GM19023 (cell line): Measurements from ENCODE around the gene PAFAH1B2.
"Not testable (repeated sequence)": the region's sequence is repeated elsewhere in the genome, so short reads cannot be mapped to it uniquely, and the experiment has no call there.

Experiments
- ATAC-seq: cut with Tn5 transposase; IDR thresholded peaks from one replicate; pipeline ENCODE4 v1.9.1; 2021; ENCODE audit warnings: mild to moderate bottlenecking, moderate library complexity; ENCODE audit not compliant: unreplicated experiment

Gene PAFAH1B2, protein sequence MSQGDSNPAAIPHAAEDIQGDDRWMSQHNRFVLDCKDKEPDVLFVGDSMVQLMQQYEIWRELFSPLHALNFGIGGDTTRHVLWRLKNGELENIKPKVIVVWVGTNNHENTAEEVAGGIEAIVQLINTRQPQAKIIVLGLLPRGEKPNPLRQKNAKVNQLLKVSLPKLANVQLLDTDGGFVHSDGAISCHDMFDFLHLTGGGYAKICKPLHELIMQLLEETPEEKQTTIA

GRCh38 chr11:117143871-117144476, at the start of gene PAFAH1B2:
Gene PAFAH1B2 (plus strand): TSS chr11:117144287. CDS start chr11:117152448, 8,161 bp downstream.
- peak; percentile 97 for ATAC-seq

DNA sequence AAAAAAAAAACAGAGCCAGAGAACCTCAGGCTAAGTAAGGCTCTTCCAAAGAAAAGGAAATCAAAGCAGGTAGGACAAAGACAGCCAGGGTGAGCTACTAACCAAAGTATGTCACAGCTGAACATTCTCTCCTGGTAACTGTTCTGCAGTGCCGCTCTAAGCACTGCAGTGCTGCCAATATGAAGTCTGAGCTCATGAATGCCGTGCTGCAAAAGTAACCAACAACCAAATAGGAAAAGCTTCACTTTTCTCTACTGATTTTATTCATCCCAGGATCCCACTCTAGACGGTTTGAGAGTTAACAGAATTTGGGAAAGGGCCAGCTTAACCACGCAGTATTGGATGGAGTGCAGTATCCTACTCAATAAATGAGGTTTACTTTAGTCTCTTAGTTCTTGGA, 49.3 kb upstream of the PAFAH1B2 start:
- no peak for ATAC-seq

DNA sequence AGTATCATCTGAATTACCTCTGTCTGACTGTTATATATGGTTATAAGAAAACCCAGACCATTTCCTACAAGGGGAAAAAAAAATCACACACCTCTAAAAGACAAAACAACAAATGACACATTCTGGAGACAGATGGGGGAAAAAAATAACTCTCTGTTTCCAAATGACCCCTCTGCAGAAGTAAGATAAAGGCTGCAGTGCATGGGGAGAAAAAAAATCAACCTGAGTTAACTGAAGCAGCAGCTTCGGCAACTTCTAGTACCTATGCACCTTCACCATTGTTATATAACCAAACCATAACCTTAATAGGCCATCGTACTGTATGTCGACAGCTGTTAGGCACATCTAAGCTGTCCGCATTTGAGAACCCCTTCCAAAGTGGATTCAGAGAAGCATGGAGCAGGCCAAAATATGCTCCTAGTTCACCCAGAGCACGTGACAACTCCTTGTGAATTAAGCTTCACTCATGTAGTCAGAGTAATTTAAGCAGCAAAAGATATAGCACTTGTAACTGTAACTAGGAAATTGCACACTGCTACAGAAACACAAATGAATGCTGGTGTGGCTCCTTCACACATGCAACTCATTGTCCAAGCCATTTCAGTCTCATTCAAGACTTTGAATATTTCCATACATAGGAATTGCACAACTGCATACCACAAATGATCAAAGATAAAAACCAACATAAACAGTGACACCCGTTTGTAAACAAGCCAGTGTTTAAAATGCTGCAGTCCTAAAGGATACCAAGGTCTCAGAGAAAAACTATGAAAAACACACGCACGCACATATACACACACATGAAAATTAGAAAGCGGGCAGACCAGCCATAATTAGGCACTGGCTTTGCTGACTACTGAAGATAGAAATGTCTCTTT, 48.6 kb upstream of the PAFAH1B2 start:
- ATAC-seq: no peak

DNA sequence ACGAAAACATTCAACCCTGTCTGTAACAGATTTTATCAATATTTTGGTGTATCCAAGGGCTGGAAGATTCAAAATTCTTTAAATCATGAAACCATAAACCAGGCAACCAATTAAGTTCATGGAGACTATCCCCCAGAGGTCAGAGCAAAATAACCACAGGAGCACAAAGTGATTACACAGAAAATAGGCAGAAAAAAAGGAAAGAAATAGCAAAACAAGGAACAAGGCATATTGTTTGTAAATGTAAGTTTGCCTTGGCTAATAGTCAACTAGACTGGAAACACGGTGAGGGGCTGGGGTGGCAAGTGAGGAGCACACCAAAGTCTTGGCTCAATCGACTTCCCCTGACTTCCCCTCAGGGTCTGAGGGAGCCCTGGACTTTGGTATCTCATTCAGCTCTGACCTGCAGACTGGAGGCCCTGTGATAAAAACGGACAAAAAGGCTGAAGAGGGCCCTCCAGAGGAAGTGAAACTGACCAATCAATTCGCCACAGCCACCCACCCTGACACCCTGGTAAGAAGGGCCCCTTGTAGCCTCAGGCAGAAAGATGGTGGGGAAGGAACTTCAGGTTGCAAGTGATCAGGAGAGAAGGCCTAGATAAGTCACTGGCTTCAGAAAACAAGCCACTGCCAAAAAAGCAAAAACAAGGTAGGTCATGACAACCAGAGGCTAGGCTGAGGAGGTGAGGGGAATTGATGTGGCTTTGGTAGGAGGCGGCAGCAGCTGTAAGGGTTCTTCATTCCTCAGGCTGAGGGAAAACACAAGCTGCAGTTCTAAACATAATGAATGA, 47.7 kb upstream of the PAFAH1B2 start:
- ATAC-seq: peak; percentile 33

DNA sequence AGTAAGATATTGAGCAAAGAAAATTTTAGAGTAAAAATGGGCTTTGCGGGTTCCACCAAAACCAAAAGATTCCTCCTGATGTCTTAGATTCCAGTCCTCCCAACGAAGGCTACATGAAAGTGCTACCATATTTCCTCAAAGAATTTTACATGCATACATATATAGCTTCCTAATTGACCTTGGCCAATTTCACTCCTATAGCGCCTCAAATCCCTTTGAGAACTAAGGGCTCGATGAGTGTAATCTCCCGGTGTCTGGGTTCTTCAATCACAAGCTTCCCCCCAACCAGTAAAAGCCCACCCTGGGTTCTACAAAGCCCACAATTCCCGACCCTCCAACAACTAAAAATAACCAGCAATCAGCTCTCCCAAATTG, 47.1 kb upstream of the PAFAH1B2 start:
- ATAC-seq: no peak

GRCh38 chr11:117097389-117098268, 46.5 kb upstream of the PAFAH1B2 start:
- peak; percentile 33 for ATAC-seq

DNA sequence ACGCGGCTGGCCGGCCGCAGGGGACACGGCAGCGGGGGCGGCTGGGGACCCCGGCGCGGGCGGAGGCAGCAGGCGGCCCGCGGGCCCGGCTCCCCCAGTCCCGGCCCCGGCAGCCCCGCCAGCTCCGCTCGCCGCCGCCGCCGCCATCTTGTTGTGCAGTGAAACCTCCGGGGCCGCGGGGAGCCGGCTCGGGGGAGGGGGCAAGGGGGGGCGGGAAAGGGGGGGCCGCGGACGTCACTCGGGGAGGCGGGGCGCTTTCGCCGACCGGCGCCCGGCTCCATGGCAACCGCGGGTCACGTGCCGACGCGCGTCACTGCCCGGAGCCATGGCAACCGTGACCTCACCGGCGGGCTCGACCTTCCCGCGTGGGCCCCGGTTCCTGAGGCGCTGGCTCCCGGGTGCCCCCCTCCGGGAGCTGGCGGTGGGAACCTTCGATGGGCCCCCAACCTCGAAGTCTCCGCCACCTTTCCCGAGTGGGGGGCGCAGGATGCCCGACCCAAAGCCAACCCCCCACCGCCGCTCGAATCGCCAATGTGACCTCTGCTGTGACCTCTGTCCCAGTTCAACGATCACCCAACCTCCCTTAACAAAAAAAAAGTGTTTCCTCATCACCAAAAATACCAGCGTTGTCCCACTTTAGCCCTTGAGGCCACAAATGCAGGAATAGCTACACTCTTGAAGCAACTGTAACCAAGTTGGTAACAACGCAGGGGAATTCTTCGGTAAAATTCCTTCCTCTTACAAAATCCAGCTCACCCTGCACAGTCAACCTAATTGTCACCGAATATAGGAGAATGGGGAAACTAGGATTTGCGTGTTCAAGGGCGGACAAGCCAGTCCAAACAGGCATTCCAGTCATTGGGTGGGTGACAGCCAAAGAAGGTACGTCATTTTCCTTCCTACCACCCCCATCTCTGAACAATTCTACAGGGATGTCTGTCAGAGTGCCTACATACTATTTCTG, 45.5 kb upstream of the PAFAH1B2 start, which contains the start of gene SIK3:
SIK3 (minus strand) TSS at position 160 of the 964 bp plus-strand sequence; CDS start at position 147, 13 bp downstream.
- ATAC-seq: peak; percentile 78

- ATAC-seq: no peak
Observed at GRCh38 chr11:117099696-117100095, 44.4 kb upstream of the PAFAH1B2 start.

GRCh38 chr11:117100556-117100955, 43.5 kb upstream of the PAFAH1B2 start:
- no peak for ATAC-seq

GRCh38 chr11:117107701-117108590, 36.1 kb upstream of the PAFAH1B2 start:
- ATAC-seq: no peak

GRCh38 chr11:117110294-117110950, 33.7 kb upstream of the PAFAH1B2 start:
- no peak for ATAC-seq

GRCh38 chr11:117112497-117112896, 31.6 kb upstream of the PAFAH1B2 start:
- not testable (repeated sequence) for ATAC-seq

- ATAC-seq: not testable (repeated sequence)
Observed at GRCh38 chr11:117112939-117113338, 31.1 kb upstream of the PAFAH1B2 start.

DNA sequence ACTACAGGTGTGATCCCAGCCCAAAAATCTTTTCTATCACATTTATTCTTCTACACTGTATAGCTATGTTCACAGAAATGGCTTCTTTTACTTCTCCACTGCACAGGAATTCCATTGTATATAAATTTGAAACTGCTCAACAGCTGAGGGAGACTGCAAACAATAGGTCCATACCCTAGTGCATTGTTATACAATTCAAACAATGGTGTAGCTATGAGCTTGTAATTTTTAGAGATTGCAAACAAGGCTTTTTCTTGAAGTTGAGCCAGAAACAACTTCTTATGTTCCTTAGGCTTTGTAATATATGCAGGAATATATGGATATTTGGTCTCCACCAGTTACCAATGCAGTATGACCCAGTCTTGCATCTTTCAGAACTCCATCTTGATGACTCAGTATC, 26.4 kb upstream of the PAFAH1B2 start:
- ATAC-seq: no peak

DNA sequence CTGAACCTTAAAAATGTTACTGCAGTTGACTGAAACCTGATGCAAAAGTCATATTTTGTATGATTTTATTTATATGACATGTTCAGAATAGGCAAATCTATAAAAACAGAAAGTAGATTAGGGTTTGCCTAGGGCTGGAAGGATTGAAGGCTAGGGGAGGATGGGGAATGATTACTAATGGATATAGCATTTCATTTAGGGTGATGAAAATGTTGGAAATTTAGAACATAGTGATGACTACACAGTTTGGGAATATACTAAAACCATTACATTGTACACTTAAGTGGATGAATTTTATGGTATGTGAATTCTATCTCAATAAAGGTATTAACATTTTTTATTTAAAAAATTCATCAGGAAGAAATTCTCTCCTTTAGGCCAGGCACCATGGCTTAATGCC, 22.9 kb upstream of the PAFAH1B2 start:
- no peak for ATAC-seq

DNA sequence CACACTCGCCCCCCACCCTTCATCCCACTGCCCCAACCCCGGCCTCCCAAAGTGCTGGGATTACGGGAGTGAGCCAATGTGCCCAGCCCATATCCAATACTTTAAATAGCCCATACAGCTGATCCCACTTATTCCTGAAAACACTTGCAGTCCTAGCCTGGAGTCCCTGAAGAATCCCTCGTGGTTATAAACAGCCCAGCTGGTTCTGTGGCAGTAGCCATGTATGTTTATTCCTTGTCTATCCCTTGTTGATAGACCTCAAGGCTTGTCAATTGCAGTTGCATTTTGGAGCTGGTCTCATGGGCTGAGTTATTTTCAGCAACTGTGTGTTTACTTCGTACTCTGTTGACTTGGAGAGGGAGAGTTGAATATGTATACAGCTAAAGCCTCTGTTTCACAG, 21.5 kb upstream of the PAFAH1B2 start:
- ATAC-seq: no peak
